Activated CD4-positive, alpha-beta T cell treated with anti-CD3 and anti-CD28 coated beads for 24 hours (primary cell): ENCODE results near the gene ZIC2.

Experiments
- DNase-seq, 2 donors: peaks; one replicate each; pipeline ENCODE4 v3.0.0-alpha.2; 2020; ENCODE audit warnings: low read depth in 2 of 2

ZIC2 gene

DNA sequence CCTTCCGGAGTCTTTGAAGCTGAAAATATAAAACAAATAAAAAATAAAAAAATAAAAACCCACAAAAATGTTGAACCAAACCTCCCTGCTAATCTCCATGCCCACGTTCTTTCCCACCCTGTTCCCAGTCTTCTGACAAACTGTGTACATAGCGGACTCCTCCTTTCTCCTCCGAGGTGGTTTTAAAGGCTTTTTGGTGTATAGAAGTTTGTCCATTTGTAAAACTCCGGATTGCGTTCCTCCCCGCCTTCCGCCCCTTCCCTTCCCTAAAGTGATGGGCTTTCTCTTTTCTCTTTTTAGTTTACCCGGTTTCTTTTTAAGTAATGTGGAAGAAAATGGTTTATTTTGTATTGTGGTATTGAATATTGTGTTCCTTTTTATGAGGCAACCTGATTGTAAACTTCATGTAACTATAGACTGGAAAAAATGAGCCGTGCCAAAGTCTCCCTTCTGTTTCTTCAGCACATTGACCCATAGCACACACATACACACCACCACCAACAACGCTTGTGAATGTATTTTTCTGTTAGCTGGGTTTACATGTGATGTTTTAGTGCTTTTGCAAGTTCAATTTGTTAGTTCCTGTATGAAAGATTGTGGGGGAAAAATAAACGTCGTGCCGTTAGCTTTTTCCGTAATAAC, 4.4 kb downstream of the ZIC2 start:
- no peak for DNase-seq

DNA sequence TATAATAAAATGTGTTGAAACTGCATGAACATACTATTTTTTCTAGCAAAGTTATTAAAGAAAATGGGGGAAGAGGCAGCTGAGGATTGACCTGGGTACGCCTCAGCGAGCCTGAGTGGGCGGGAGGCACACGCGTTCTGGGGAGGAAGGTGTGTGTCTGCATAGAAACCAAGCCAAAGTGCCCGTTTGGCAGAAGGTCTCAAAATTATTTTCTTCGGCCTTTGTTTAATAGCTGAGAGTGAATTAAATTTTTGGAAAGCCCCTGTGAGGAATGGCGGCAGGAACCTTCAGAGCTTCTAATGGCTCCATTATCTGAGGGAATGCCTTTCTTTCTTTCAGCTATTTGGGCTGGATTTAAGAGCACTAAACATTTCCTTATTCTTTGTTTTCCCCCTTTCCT, 5.2 kb downstream of the ZIC2 start:
- DNase-seq: no peak

DNA sequence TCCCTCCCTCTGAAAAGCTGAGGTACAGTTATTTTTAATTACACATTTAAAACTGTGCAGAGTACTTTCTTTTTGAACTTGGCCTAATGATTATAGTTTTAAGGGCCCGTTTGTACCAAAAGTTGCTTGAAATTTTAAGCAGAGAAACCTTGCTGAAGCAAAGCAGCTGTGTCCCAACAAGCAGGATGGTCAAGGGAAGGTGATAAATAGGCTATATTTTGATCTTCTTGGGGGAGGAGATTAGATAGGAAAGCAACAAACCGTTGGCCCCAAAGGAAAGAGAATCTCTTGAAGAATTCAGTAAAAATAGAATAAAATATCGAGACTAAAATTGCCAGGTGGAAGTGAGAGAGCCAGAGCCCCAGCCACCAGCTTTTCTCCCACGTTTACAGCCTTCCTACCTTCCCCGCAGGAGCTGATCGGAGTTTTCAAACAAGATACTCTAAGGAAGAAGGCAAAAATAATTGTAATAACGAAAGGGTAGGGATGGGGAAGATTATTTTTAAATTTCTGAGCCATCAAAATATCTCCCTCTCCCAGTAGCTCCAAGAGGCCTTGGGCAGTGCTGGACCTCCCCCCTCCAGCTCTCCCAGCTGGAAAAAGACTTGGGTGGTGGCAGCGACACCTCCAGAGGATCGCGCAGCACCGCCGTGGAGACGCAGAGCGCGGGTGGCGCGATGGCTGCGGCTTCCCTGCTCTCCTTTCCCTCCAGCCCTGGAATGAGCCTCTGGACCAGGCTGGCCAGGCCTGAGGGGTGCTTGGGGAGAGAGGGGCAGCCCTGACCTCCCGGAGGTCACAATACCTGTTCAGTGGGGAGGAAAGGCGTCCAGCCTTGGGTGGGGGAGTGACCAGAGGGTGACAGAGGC, 5.8 kb downstream of the ZIC2 start:
- no peak for DNase-seq

DNA sequence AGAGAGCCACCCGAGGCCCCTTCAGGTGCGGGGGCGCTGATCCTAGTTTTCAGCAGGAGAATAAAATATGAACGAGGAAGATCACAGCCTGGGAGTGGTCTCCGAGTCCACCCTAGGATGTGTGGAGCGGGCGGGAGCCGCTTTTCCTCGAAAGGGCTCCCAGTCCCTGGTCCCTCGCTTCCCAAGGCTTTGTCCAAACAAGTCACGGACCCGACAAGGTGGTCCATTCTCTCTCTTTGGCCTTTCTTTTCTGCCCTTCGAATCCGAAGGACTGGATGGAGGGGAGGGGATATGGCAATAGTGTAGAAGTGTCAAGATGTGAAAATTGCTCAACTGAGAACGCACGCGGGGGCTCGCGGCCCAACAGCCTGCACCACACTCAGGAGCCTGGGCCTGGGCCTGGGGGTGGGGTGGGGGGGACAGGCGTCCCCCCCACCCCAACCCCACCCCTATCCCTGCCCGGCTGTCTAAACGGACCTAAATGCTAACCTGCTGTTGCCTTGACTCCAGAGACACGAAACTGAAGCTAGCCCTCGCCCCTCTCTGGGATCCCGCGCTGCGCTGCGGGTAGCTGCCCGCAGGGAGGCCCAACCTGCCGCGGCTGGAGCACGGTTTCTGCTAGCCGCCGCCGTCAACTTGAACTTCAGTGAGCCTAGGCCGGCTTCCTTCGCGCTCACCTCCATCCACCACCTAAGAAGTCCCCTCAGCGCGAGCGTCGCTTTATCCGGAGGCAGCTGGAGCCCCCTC, 7.1 kb downstream of the ZIC2 start:
- DNase-seq: no peak

DNA sequence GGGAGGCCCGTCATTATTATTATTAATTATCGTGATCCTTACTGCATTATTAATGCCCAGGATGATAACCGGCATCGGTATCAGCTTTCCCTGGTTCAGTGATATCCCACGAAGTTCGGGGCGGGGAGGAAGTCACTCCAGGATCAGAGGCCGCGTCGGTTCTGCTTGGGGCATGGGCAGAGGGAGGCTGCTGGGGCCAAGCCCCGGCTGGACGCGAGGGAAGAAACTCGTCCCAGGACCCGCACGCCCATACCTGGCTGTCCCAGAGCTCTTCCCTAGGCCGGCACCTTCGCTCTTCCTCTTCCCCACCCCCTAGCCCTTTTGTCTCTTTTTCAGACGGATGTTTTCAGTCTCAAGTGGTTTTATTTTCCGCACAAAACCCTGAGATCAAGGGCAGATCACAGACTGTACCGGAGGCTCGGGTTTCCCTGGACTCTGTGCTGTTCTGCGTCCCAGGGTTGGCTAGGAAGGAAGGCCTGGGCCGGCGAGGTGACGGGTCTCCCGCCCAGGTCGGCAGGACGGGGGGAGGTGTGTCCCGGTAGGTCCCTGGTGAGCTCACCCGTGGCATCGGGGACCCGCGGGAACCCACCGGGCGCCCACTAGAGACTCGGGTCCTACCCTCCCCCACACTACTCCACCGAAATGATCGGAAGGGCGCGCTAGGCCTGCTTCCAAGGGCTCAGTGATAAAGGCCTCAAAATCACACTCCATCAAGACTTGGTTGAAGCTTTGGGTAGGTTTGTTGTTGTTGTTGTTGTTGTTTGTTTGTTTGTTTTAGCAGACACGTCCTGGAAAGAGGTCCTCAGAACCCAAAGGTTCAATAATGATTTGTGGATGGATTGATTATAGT, 7.9 kb downstream of the ZIC2 start:
- no peak for DNase-seq

DNA sequence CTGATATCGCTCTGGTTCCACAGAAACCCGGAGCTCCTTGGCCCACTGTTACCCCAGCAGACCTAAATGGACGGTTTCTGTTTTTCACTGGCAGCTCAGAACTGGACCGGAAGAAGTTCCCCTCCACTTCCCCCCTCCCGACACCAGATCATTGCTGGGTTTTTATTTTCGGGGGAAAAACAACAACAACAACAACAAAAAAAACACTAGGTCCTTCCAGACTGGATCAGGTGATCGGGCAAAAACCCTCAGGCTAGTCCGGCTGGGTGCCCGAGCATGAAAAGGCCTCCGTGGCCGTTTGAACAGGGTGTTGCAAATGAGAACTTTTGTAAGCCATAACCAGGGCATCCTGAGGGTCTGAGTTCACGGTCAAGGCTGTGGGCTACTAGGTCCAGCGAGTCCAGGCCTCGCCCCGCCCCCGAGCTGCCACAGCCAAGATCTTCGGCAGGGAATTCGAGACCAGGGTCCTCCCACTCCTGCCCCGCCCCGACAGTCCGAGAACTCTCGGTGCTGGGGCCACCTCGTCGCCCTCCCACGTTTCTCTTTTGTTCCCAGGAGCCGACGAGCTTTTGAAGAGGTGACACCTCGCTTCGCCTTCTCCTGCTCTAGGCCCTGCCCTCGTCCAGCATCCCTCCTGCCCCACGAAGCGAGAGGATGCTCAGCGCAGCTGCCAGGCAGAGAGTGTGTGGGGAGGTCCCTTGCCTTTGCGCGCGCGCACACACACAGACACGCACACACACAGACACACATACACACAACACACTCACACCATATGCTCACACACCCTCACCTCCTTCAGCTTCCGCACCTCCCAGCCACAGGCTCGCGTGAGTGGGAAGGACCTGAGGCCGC, 8.8 kb downstream of the ZIC2 start:
- no peak for DNase-seq

DNA sequence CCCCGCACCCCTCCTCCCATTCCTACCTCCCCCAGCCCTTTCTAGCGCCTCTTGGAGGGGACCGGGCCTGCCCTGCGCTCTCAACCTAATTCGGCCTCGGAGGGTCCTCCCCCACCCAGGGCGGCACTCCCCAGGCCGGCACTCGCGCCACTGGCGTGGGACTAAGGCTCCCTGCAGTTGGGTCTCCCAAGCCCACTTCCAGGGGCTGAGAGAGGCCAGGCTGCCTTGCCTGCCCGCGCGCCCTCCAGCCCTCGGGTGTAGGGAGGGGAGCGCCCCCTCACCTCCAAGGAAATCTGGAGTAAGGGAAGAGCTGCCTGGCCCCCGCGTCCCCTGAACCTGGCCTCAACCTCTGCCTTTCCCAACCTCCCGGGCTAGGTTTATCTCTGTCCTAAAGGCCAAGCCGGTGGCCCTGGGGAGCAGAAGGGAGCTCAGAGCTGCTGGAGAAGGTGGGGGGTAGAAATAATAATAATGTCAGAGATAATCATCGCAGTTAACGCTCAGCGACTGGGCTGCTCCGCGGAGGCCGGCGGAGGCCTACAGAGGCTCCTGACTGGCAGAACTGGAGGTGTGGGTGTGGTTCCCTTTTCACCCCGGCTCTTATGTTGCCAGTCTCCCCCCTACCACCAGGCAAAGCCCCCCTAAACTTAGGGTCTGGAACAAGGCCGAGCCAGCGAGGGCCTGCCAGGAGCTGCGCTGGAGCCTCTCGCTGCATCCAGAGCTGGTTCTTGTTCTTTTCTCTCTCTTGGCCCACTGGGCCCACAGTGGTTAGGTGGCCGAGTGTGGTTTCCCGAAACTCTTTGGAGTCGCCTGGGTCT, 9.6 kb downstream of the ZIC2 start:
- no peak for DNase-seq

DNA sequence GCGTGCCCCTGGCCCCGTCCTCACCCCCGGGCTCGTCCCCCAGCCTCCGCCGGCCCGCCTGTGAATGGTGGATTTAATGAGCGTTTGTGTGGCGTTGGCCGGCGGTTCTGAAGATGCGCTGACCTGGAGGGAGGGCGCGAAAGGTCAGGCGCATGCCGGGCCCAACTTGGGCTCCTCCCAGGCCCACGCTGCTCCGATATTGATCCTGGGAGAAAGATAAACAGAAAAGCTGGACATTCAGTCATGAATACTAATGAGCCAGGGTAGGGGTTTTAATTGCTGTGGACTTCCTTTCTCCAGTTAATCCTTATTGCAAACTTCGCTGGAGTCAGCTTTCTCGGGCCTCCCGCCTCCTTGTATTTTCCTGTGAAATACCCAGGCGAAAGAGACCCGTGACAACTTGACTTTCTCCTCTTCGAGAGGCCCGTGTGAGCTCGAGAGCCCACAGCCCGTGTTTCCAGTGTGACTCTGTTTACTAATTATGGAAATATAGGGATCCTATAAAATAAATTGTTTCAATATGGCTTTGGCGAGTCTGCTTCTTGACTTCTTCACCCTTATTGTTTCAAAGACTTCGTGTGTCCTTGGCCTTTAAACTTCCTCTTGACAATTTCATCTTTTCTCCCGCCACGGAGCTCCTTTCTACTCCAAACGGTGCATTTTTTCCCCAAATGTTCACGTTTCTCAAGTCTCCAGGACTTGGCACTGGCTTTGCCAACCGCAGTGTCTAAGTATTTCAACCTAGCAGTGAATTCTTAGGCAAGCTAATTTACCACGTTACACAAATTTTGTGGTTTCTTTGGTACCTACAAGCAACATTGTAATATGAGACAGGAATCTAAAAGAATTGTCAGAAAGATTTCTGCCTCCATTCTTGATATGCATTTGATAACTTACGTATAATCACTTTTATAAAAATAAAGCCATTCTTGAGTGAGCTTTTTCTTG, 10.5 kb downstream of the ZIC2 start:
- DNase-seq: no peak

DNA sequence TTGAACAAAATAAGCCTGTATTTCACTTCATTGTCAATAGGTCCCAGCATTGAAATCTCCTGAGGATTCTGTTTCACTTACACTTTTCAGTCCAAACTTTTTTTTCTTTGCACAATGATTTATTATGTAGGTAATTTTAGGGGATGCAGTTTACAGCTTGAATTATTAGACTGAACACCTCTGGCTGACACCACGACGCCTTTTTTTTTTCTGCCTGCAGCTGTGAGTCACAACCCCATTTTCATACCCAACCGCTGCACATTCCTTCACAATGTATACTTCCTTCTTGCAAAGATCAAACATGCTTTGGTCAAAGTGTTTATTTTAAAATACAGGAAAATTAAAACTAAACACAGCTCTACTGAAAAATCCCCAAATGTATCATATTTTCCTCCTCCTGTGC, 11.4 kb downstream of the ZIC2 start:
- no peak for DNase-seq

DNA sequence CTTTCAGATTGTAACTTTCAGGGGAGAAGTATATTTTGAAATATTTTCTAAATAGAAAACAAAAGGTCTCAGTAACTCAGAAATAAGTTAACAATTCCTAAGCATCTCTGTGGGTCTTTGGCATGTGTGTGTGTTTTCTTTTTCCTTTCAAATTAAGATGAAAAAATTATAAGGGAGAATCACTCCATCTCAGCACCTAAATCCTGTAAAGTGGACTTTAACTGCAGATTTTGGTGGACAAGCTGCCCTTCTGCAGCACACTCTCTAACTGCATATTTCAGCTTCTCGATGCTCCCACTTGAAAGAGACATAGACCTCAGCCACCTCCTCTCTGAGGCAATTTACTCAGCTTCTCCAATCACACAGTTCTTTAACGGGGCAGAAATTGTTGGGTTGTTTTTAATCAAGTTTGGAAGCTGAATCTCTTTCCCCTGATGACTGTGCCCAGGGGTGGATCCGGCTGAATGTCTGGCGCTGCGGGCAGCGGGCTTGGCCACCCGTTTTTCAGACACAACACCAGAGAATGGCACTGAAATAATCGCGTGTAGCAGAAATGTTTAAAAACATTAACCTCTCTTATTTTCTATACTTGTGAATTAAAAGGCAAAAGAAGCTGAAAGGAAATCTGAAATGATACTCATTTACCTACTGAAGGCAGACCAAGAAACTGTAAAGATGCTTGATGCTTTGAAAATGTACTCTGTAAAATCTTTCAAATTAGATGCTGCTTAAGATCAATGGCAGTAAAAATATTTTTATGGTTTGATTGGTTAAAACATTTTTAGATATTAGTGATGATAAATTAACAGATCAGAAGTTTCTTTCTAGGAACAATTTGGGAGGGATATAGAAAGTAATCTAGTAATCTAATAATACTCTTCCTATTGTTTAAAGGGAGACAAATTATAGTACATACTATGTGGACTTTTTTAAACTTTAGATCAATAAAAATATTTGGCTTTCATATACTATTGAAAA, 12.4 kb downstream of the ZIC2 start:
- DNase-seq: no peak

DNA sequence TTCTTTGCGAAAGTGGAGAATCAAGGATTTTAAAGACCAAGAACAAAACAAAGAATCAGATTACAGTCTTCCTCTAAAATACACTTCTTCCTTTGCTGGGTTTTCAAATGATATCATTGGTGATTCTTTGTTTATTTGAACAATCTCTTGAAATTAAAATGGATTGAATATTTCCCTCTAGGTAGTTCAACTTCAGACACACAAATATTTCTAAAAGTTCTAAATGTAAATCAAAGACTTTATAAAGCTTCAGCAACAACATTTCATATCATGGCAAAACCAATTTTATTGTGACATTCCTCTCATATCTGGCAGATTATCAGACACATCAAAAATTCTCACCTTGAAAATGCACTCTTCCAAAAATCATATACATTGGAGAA, 13.0 kb downstream of the ZIC2 start:
- DNase-seq: no peak

DNA sequence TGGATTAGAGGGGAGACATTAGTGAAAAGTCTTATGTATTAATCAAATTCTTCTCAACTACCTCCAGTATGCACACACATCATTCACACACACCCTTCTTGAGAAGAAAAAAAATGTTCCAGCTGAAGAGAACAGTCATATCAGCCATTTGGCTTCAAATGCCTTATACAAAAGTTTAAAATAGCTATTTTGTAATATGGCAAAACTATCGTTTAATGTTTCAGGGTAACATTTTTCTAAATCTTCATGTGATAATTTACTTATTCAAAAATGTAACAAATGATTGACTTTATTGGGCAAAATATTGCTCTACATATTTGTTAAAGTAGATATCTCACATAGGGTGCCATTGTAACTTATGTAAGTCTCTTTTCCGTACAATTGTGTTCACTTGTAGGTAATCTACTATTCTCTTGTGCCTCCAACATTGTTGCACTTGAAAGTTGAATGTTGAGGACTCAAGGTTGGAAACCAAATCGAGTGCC, 13.6 kb downstream of the ZIC2 start:
- no peak for DNase-seq

DNA sequence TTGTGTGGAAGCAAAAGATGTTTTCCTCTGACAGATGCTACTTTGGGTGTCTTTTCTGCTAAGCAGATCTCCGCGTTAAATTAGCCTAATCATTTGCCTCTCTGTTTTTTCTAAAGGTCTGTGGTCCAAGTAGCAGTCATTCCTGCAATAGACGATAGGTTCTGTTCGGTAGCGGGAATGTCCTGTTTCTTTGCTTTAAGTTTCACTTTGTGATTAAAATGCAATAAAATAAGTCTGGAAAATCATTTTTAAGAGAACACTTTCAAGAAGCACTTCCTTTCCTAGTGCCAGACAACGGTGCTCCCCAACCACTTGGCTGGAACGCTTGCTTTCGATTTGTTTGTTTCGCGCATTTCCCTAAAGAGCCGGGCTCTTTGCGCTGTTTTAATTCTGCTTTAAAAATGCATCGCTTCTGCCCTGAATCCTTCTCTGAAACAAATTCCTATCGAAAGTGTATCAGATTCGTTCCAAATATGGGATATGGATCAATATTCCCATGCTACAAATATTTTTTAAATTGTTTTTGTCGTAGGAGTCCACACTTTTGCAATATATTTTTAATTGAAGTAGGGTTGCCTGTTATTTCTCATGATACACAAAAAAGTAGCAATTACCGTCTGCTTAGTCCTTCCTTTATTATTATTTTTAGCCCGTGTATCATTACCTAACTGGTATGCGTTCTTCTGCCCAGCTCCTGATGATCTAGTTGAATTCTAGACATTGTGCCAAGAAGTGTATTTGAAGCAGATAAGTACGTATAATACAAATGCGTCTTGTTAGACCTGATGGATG, 14.2 kb downstream of the ZIC2 start:
- DNase-seq: no peak

DNA sequence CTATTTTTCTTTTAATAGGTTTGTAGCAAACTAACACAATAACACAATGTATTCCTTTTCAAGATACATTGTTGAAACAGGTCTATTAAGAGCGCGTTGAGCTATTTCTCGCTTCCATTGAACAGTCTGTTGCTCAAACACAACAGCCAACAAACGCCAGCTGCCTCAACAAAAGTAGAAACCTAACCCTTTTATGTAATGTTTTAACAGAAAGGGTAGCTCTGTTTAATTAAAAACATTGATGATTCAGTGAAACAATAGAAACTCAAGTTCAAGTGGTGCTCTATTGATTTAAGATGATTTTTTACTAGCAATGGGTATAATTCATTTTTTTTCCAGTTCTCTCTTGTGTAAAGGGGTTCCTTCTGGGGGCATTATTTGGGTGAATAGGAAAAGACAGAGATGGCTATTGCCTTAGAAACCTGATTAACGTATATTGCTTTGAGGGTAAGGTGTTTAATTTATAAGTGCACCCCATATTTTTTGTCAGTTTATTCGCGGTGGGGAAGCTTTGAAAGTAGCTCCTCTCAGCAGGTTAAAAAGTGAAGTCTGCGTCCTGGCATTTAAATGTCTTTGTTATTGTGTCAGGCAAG, 14.9 kb downstream of the ZIC2 start:
- no peak for DNase-seq

DNA sequence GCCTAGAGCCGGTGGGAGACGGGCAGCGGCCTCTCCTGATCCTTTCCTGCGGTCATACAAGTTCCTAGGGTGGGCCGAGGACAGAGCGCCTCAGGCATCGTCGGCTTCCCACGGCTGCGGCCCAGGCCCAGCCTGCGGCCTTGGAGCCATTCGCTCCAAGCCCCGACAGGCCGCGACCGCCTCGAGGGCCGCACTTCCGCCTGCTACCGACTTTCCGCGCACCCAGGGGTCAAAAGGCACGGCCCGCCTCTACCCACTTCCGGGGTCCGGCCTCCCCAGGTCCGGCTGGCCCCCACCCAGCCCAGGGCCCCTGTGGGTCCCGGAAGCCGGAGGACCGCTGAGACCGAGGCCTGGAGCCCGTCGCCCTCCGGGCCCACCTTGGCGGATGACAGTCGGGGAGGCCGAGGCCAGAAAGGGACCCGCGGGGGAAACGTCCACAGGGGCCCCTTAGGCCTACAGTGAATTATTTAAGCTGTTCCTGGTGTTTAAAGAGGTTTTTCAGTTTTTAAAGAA, 16.2 kb downstream of the ZIC2 start:
- no peak for DNase-seq

DNA sequence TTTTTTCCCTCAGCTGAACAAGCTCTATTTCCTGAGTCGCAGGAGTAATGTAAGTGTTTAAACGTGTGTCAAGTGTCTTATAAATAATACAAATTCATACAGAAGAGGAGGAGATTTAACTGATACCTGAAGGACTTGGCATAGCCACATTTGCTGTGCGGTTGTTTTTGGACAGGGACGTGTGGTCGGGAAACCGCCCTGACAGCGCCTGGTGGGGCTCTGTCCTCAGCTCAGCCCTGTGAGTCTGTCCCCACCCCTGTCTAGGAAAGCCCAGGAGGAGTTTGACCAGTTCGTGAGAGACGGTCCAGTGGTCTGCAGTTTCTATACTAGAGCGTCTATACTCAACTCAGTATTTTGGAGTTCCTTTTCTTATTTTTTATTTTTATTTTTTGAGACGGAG, 16.7 kb downstream of the ZIC2 start:
- no peak for DNase-seq
